Vagina (tissue), 2 donors: ENCODE data around the gene MALRD1.

Experiments
- POLR2A ChIP-seq, 2 donors: fragments of 450-650 bp; IDR thresholded peaks; one replicate each; pipeline ENCODE4 v1.6.1; 2017; ENCODE audit warnings: antibody characterized with exemption in 2 of 2, mild to moderate bottlenecking in 2 of 2, moderate library complexity in 2 of 2
- POLR2AphosphoS5 ChIP-seq, 2 donors: sonication (generic); formaldehyde crosslinking; IDR thresholded peaks; one replicate each; pipeline ENCODE4 v1.9.0; 2017; ENCODE audit warnings: antibody characterized with exemption in 2 of 2, mild to moderate bottlenecking in 2 of 2, low read depth in 1 of 2; ENCODE audit not compliant: insufficient read depth in 1 of 2
- TF ChIP-seq, protein P1 (sequence below), 3 experiments: fragments of 450-650 bp in 2 of 3; fragments of 200-600 bp in 1 of 3; sonication (generic) in 1 of 3; IDR thresholded peaks; one replicate each; pipeline ENCODE4 v1.5.1; 2017 to 2019; ENCODE audit warnings: antibody characterized with exemption in 3 of 3, mild to moderate bottlenecking in 2 of 3, moderate library complexity in 2 of 3

DNA sequence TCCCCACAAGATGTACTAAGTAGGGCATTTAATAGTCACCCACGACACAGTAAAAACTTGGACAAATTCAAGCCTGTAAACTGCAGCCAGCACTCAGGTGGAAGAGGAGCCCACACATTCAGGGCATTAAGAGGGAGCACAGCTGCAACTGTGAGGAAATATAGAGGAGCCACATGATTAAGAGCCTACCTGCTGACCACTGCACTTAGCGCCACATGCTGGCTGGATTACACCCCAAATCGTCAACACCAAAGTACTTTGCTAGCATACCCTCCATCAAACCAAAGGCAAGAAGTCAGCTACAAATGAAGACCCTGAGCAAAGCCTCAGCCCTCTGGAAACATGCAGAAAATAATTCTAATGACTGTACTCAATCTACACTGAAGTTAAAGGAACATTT is 445.3 kb downstream of the MALRD1 start:
- TF ChIP-seq, protein P1, sequence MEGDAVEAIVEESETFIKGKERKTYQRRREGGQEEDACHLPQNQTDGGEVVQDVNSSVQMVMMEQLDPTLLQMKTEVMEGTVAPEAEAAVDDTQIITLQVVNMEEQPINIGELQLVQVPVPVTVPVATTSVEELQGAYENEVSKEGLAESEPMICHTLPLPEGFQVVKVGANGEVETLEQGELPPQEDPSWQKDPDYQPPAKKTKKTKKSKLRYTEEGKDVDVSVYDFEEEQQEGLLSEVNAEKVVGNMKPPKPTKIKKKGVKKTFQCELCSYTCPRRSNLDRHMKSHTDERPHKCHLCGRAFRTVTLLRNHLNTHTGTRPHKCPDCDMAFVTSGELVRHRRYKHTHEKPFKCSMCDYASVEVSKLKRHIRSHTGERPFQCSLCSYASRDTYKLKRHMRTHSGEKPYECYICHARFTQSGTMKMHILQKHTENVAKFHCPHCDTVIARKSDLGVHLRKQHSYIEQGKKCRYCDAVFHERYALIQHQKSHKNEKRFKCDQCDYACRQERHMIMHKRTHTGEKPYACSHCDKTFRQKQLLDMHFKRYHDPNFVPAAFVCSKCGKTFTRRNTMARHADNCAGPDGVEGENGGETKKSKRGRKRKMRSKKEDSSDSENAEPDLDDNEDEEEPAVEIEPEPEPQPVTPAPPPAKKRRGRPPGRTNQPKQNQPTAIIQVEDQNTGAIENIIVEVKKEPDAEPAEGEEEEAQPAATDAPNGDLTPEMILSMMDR (IDR thresholded peaks at IDR 0.05), result no peak
- no peak for TF ChIP-seq POLR2A (IDR thresholded peaks at IDR 0.05)
- TF ChIP-seq POLR2AphosphoS5 (IDR thresholded peaks at IDR 0.05; ENCODE audit: insufficient read depth in 1 of 2, low read depth in 1 of 2), result no peak
